ENCODE data around the gene C3. TPM values are rescaled to one million over a fixed set of nuclear protein-coding genes. Genes with fewer than 3 reads are reported as not detected.

Gene C3
- total RNA-seq, 1 donor: 93.5 TPM

- TF ChIP-seq, protein P1, sequence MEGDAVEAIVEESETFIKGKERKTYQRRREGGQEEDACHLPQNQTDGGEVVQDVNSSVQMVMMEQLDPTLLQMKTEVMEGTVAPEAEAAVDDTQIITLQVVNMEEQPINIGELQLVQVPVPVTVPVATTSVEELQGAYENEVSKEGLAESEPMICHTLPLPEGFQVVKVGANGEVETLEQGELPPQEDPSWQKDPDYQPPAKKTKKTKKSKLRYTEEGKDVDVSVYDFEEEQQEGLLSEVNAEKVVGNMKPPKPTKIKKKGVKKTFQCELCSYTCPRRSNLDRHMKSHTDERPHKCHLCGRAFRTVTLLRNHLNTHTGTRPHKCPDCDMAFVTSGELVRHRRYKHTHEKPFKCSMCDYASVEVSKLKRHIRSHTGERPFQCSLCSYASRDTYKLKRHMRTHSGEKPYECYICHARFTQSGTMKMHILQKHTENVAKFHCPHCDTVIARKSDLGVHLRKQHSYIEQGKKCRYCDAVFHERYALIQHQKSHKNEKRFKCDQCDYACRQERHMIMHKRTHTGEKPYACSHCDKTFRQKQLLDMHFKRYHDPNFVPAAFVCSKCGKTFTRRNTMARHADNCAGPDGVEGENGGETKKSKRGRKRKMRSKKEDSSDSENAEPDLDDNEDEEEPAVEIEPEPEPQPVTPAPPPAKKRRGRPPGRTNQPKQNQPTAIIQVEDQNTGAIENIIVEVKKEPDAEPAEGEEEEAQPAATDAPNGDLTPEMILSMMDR (IDR thresholded peaks at IDR 0.05; ENCODE audit: insufficient read depth, low read length): no peak
- H3K4me3 ChIP-seq (ENCODE audit: low read depth, low read length): no peak overlapping the region
- DNase-seq (ENCODE audit: low read depth): no peak
Measured at GRCh38 chr19:6707658-6708018, 12.8 kb downstream of the C3 start.

- DNase-seq (ENCODE audit: low read depth): no peak
- H3K4me3 ChIP-seq (ENCODE audit: low read depth, low read length): no peak overlapping the region
- TF ChIP-seq, protein P1 (IDR thresholded peaks at IDR 0.05; ENCODE audit: insufficient read depth, low read length): no peak
Measured at GRCh38 chr19:6707011-6707657, 13.3 kb downstream of the C3 start.

DNA sequence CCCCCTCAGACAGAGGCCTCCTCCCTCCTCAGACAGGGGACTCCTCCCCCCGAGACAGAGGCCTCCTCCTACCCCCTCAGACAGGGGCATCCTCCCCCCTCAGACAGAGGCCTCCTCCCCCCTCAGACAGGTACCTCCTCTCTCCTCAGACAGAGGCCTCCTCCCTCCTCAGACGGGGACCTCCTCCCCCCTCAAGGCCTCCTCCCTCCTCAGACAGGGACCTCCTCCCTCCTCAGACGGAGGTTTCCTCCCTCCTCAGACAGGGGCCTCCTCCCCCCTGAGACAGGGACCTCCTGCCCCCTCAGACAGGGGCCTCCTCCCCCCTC, 13.9 kb downstream of the C3 start:
- TF ChIP-seq, protein P1 (IDR thresholded peaks at IDR 0.05; ENCODE audit: insufficient read depth, low read length): no peak
- no peak for DNase-seq (ENCODE audit: low read depth)
- no peak overlapping the region for H3K4me3 ChIP-seq (ENCODE audit: low read depth, low read length)

GRCh38 chr19:6705931-6706632, 14.4 kb downstream of the C3 start:
- no peak overlapping the region for H3K4me3 ChIP-seq (ENCODE audit: low read depth, low read length)
- TF ChIP-seq, protein P1 (IDR thresholded peaks at IDR 0.05; ENCODE audit: insufficient read depth, low read length): no peak
- no peak for DNase-seq (ENCODE audit: low read depth)

DNA sequence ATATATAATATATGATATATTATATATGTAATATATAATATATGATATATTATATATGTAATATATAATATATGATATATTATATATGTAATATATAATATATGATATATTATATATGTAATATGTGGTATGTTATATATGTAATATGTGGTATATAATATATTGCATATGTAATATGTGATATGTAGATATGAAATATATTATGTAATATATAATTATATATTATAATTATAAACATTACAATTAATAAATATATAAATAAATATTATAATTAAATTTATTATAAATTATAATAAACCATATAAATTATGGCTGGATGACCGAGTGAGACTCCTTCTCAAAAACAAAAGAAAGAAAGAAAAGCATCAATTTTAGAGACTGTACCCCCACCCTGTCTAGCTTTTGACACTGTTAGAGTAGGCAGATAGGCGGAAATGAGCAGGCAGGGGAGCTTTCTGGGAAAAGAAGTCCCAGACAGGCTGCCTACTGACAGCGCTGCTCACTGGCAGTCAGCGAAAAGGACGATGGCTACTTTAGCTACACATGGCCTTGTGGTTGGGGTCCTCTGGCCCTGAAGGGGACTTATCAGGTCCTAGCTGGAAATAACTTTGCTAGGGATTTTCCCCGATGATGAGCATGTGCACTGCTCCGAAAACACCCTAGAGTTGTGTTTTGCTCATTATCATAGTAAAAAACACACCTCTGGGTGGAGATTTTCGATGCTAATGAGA, 19.7 kb downstream of the C3 start:
- no peak for DNase-seq (ENCODE audit: low read depth)
- TF ChIP-seq, protein P1 (IDR thresholded peaks at IDR 0.05; ENCODE audit: insufficient read depth, low read length): no peak
- H3K4me3 ChIP-seq (ENCODE audit: low read depth, low read length): no peak overlapping the region

GRCh38 chr19:6699935-6700334, 20.5 kb downstream of the C3 start:
- H3K4me3 ChIP-seq (ENCODE audit: low read depth, low read length): no peak overlapping the region
- TF ChIP-seq, protein P1 (IDR thresholded peaks at IDR 0.05; ENCODE audit: insufficient read depth, low read length): no peak
- DNase-seq (ENCODE audit: low read depth): no peak

Data from fibroblast of the aortic adventitia (primary cell).